GM12878 (cell line): ENCODE results near the gene VEGFB. TPM values are rescaled to one million over a fixed set of nuclear protein-coding genes. Genes with fewer than 3 reads are reported as not detected.

Experiments
- BHLHE40 ChIP-seq, 2 experiments: fragments of 450-650 bp in 1 of 2; IDR thresholded peaks; 2 replicates each; pipeline ENCODE4 v1.6.1; 2011 to 2017; ENCODE audit warnings: low read depth in 2 of 2, borderline replicate concordance in 1 of 2, improper control_type of control experiment in 1 of 2, low read length in 1 of 2, mild to moderate bottlenecking in 1 of 2
- FOXM1 ChIP-seq: IDR thresholded peaks from 2 replicates; pipeline ENCODE4 v1.6.1; 2012; ENCODE audit warnings: low read depth, mild to moderate bottlenecking, inconsistent platforms, low read length, moderate library complexity
- HDGF ChIP-seq: fragments of 450-650 bp; IDR thresholded peaks from 2 replicates; pipeline ENCODE4 v1.6.1; 2016; ENCODE audit warnings: antibody characterized with exemption
- JUNB ChIP-seq: IDR thresholded peaks from 2 replicates; pipeline ENCODE4 v1.6.1; 2016; ENCODE audit warnings: antibody characterized with exemption, mild to moderate bottlenecking
- JUND ChIP-seq: IDR thresholded peaks from 2 replicates; pipeline ENCODE4 v1.6.1; 2012; ENCODE audit warnings: low read depth, mild to moderate bottlenecking, low read length, improper control_type of control experiment, moderate library complexity
- LARP7 ChIP-seq: fragments of 450-650 bp; IDR thresholded peaks from 2 replicates; pipeline ENCODE4 v1.6.1; 2017; ENCODE audit warnings: mild to moderate bottlenecking
- NFXL1 ChIP-seq: fragments of 450-650 bp; IDR thresholded peaks from 2 replicates; pipeline ENCODE4 v1.6.1; 2017; ENCODE audit warnings: antibody characterized with exemption, mild to moderate bottlenecking, borderline replicate concordance
- POLR2A ChIP-seq: IDR thresholded peaks from 2 replicates; pipeline ENCODE4 v1.6.1; 2011; ENCODE audit warnings: low read depth, mild to moderate bottlenecking, low read length
- RELA ChIP-seq: fragments of 450-650 bp; IDR thresholded peaks from 2 replicates; pipeline ENCODE4 v1.8.0; 2014; ENCODE audit warnings: borderline replicate concordance; ENCODE audit not compliant: partially characterized antibody
- RFX5 ChIP-seq: IDR thresholded peaks from 2 replicates; pipeline ENCODE4 v1.6.1; 2011; ENCODE audit warnings: low read depth, low read length, improper control_type of control experiment
- SIX5 ChIP-seq: IDR thresholded peaks from 2 replicates; pipeline ENCODE4 v1.6.1; 2011; ENCODE audit warnings: mild to moderate bottlenecking, low read depth, low read length, moderate library complexity; ENCODE audit not compliant: severe bottlenecking
- SPI1 ChIP-seq: IDR thresholded peaks from 2 replicates; pipeline ENCODE4 v1.6.1; 2011; ENCODE audit warnings: low read depth, mild to moderate bottlenecking, low read length, moderate library complexity, borderline replicate concordance; ENCODE audit not compliant: insufficient read depth
- TCF3 ChIP-seq: IDR thresholded peaks from 2 replicates; pipeline ENCODE4 v1.6.1; 2012; ENCODE audit warnings: low read depth, mild to moderate bottlenecking, low read length, borderline replicate concordance; ENCODE audit not compliant: insufficient read depth
- ZNF622 ChIP-seq: fragments of 450-650 bp; IDR thresholded peaks from 2 replicates; pipeline ENCODE4 v1.6.1; 2017; ENCODE audit warnings: mild to moderate bottlenecking, inconsistent platforms
- polyA plus RNA-seq, 11 experiments: library from polyadenylated mRNA; depleted of rRNA in 4 of 11; unstranded in 6 of 11; stranded (reverse) in 5 of 11; fragments of >200 nt; fragmentation: Nextera tagmentation in 4 of 11; fragmentation: Illumina TruSeq in 1 of 11; extraction: Ambion mirVana in 4 of 11; extraction: Trizol in 1 of 11; gene quantifications; 1 replicate in 1 of 11; 2 replicates in 10 of 11; pipeline versions ENCODE4 v1.2.1 to v1.2.3, GENCODE V29; 2011 to 2016; ENCODE audit warnings: inconsistent platforms in 2 of 11, missing spikeins in 2 of 11, low read depth in 1 of 11
- total RNA-seq, 4 experiments: library from RNA; depleted of rRNA in 3 of 4; stranded (reverse); fragments of >200 nt in 3 of 4; fragmentation: Illumina TruSeq in 1 of 4; extraction: Trizol in 1 of 4; gene quantifications; 2 replicates each; pipeline versions ENCODE4 v1.2.1 to v1.2.3, GENCODE V29; 2013 to 2021
- TF ChIP-seq, protein P1 (sequence below): fragments of 450-650 bp; IDR thresholded peaks from 2 replicates; pipeline ENCODE4 v1.6.1; 2017; ENCODE audit warnings: antibody characterized with exemption, mild to moderate bottlenecking, moderate library complexity
- TF ChIP-seq, protein P2 (sequence below): fragments of 450-650 bp; IDR thresholded peaks from 2 replicates; pipeline ENCODE4 v1.6.1; 2018; ENCODE audit warnings: mild to moderate bottlenecking, low read depth, moderate library complexity; ENCODE audit not compliant: partially characterized antibody
- TF ChIP-seq, protein P3 (sequence below): IDR thresholded peaks from 2 replicates; pipeline ENCODE4 v1.6.1; 2012; ENCODE audit warnings: low read depth, low read length, improper control_type of control experiment
- TF ChIP-seq, protein P4 (sequence below): IDR thresholded peaks from 2 replicates; pipeline ENCODE4 v1.6.1; 2011; ENCODE audit warnings: mild to moderate bottlenecking, low read depth, low read length, moderate library complexity; ENCODE audit not compliant: insufficient replicate concordance

The VEGFB gene
- total and polyA plus RNA-seq, 10 of the 15 experiments (the other 5 are each of a cell fraction or from before 2014, with no cell fraction given), result 7.0 to 75.8 (median 20.3) TPM

DNA sequence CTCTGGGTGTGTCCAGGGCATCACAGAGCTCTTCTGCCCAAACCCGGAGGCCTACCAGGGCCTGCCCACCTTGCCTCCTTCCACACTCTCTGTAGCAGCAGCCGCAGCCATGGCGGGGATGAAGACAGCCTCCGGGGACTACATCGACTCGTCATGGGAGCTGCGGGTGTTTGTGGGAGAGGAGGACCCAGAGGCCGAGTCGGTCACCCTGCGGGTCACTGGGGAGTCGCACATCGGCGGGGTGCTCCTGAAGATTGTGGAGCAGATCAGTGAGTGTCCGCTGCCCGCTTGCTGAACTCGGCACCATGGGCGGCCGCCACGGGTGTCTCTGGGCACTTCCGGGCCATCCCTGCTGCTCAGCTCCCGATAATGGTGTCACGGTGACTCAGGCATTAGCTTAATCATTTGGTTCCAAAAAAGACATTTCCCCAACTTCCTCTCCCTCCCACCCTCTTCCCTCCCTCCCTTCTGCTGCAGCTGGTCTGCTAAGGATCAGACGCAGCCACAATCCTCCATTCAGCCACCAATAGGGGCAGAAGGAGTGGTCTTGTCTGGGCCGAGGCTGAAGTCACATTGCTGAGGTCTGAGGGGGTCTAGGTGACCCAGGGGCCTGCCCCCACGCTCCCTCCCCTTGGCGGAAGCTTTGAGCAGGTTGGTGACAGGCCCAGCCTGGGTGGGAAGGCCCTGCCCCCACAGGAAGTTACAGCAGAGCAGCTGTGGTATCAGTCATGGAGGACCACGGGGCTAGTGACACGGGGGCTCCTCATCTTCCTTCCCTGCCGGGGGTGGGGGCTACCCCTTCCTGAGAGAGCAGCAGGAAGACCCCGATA, 26.9 kb upstream of the VEGFB start (continued):
- TF ChIP-seq BHLHE40 (IDR thresholded peaks at IDR 0.05; ENCODE audit: borderline replicate concordance in 1 of 2, low read depth in 2 of 2, low read length in 1 of 2) (peak in 1 of 2 experiments; percentile 57; a peak in 1 of 4 replicates), JUND (no peak), NFXL1 (no peak), RELA (no peak), TCF3 (peak; percentile 90), FOXM1 (no peak), SPI1 (peak; percentile 47), RFX5 (no peak), JUNB (no peak), LARP7 (peak; percentile 16; the same call in 1 of the 2 replicates), HDGF (peak; percentile 87), SIX5 (peak; percentile 12), ZNF622 (no peak), POLR2A (peak; percentile 90)
- TF ChIP-seq, protein P1, sequence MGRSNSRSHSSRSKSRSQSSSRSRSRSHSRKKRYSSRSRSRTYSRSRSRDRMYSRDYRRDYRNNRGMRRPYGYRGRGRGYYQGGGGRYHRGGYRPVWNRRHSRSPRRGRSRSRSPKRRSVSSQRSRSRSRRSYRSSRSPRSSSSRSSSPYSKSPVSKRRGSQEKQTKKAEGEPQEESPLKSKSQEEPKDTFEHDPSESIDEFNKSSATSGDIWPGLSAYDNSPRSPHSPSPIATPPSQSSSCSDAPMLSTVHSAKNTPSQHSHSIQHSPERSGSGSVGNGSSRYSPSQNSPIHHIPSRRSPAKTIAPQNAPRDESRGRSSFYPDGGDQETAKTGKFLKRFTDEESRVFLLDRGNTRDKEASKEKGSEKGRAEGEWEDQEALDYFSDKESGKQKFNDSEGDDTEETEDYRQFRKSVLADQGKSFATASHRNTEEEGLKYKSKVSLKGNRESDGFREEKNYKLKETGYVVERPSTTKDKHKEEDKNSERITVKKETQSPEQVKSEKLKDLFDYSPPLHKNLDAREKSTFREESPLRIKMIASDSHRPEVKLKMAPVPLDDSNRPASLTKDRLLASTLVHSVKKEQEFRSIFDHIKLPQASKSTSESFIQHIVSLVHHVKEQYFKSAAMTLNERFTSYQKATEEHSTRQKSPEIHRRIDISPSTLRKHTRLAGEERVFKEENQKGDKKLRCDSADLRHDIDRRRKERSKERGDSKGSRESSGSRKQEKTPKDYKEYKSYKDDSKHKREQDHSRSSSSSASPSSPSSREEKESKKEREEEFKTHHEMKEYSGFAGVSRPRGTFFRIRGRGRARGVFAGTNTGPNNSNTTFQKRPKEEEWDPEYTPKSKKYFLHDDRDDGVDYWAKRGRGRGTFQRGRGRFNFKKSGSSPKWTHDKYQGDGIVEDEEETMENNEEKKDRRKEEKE, result no peak
- TF ChIP-seq, protein P2, sequence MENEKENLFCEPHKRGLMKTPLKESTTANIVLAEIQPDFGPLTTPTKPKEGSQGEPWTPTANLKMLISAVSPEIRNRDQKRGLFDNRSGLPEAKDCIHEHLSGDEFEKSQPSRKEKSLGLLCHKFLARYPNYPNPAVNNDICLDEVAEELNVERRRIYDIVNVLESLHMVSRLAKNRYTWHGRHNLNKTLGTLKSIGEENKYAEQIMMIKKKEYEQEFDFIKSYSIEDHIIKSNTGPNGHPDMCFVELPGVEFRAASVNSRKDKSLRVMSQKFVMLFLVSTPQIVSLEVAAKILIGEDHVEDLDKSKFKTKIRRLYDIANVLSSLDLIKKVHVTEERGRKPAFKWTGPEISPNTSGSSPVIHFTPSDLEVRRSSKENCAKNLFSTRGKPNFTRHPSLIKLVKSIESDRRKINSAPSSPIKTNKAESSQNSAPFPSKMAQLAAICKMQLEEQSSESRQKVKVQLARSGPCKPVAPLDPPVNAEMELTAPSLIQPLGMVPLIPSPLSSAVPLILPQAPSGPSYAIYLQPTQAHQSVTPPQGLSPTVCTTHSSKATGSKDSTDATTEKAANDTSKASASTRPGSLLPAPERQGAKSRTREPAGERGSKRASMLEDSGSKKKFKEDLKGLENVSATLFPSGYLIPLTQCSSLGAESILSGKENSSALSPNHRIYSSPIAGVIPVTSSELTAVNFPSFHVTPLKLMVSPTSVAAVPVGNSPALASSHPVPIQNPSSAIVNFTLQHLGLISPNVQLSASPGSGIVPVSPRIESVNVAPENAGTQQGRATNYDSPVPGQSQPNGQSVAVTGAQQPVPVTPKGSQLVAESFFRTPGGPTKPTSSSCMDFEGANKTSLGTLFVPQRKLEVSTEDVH, result no peak
- TF ChIP-seq, protein P3, sequence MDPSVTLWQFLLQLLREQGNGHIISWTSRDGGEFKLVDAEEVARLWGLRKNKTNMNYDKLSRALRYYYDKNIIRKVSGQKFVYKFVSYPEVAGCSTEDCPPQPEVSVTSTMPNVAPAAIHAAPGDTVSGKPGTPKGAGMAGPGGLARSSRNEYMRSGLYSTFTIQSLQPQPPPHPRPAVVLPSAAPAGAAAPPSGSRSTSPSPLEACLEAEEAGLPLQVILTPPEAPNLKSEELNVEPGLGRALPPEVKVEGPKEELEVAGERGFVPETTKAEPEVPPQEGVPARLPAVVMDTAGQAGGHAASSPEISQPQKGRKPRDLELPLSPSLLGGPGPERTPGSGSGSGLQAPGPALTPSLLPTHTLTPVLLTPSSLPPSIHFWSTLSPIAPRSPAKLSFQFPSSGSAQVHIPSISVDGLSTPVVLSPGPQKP, result peak; percentile 65; the same call in 1 of the 2 replicates
- TF ChIP-seq, protein P4, sequence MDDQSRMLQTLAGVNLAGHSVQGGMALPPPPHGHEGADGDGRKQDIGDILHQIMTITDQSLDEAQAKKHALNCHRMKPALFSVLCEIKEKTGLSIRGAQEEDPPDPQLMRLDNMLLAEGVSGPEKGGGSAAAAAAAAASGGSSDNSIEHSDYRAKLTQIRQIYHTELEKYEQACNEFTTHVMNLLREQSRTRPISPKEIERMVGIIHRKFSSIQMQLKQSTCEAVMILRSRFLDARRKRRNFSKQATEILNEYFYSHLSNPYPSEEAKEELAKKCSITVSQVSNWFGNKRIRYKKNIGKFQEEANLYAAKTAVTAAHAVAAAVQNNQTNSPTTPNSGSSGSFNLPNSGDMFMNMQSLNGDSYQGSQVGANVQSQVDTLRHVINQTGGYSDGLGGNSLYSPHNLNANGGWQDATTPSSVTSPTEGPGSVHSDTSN, result peak; percentile 76
